Neural progenitor cell (in vitro differentiated cells): Measurements from ENCODE around the gene ARHGAP15. TPM values are rescaled to one million over a fixed set of nuclear protein-coding genes. Genes with fewer than 3 reads are reported as not detected.

Source experiments
- DNase-seq: peaks from one replicate; pipeline ENCODE4 v3.0.0-alpha.2; 2016; ENCODE audit warnings: low spot score
- H2AFZ ChIP-seq: fragments of 200-600 bp; sonication (generic); replicated peaks from 2 replicates; pipeline ENCODE4 v1.6.1; 2016; ENCODE audit warnings: antibody characterized with exemption
- H3F3A ChIP-seq: fragments of 200-600 bp; sonication (generic); 2 replicates; pipeline ENCODE4 v1.6.1; 2016; ENCODE audit warnings: antibody characterized with exemption, low read depth
- H3K27ac ChIP-seq: fragments of 200-600 bp; sonication (generic); 2 replicates; pipeline ENCODE4 v1.5.1; 2016; ENCODE audit warnings: mild to moderate bottlenecking
- H3K27me3 ChIP-seq: fragments of 200-600 bp; sonication (generic); 2 replicates; pipeline ENCODE4 v1.6.1; 2016; ENCODE audit warnings: mild to moderate bottlenecking, moderate library complexity
- H3K36me3 ChIP-seq: fragments of 200-600 bp; sonication (generic); 2 replicates; pipeline ENCODE4 v1.5.1; 2016
- H3K4me1 ChIP-seq: fragments of 200-600 bp; sonication (generic); 2 replicates; pipeline ENCODE4 v1.6.1; 2016; ENCODE audit warnings: mixed run types
- H3K4me2 ChIP-seq: fragments of 200-600 bp; sonication (generic); 2 replicates; pipeline ENCODE4 v1.6.1; 2016
- H3K4me3 ChIP-seq: fragments of 200-600 bp; sonication (generic); 2 replicates; pipeline ENCODE4 v1.5.1; 2016
- H3K79me2 ChIP-seq: fragments of 200-600 bp; sonication (generic); 2 replicates; pipeline ENCODE4 v1.6.1; 2016; ENCODE audit warnings: low read depth
- H3K9ac ChIP-seq: fragments of 200-600 bp; sonication (generic); 2 replicates; pipeline ENCODE4 v1.6.1; 2016
- H3K9me3 ChIP-seq: fragments of 200-600 bp; sonication (generic); 2 replicates; pipeline ENCODE4 v1.5.1; 2016; ENCODE audit warnings: low read depth
- H4K20me1 ChIP-seq: fragments of 200-600 bp; sonication (generic); 2 replicates; pipeline ENCODE4 v1.6.1; 2016; ENCODE audit warnings: low read depth
- H3K27ac Mint-ChIP-seq: 3 replicates; pipeline ENCODE4 v1.8.0; 2021; ENCODE audit warnings: mixed read lengths
- H3K27me3 Mint-ChIP-seq: 2 replicates; pipeline ENCODE4 v1.8.0; 2022; ENCODE audit warnings: low read depth, mild to moderate bottlenecking, inconsistent platforms, moderate library complexity, mixed read lengths; ENCODE audit not compliant: insufficient read depth
- H3K36me3 Mint-ChIP-seq: 3 replicates; pipeline ENCODE4 v1.8.0; 2021; ENCODE audit warnings: mixed read lengths
- H3K4me1 Mint-ChIP-seq: 3 replicates; pipeline ENCODE4 v1.8.0; 2021; ENCODE audit warnings: mixed read lengths
- H3K4me3 Mint-ChIP-seq: 3 replicates; pipeline ENCODE4 v1.8.0; 2021; ENCODE audit warnings: mild to moderate bottlenecking, moderate library complexity, mixed read lengths
- H3K9me3 Mint-ChIP-seq: 3 replicates; pipeline ENCODE4 v1.8.0; 2020; ENCODE audit warnings: mixed read lengths
- EZH2 ChIP-seq: fragments of 200-600 bp; sonication (generic); IDR thresholded peaks from 2 replicates; pipeline ENCODE4 v1.6.1; 2017; ENCODE audit warnings: antibody characterized with exemption, mild to moderate bottlenecking, moderate library complexity
- EZH2phosphoT487 ChIP-seq: fragments of 200-600 bp; sonication (generic); IDR thresholded peaks from 2 replicates; pipeline ENCODE4 v1.6.1; 2017; ENCODE audit warnings: antibody characterized with exemption
- total RNA-seq: library from RNA; depleted of rRNA; stranded (reverse); fragments of >200 nt; gene quantifications from 2 replicates; pipeline ENCODE4 v1.2.3, GENCODE V29; 2015; ENCODE audit warnings: low replicate concordance
- TF ChIP-seq, protein P1 (sequence below): fragments of 200-600 bp; sonication (generic); IDR thresholded peaks from 2 replicates; pipeline ENCODE4 v1.5.1; 2017; ENCODE audit warnings: antibody characterized with exemption, mild to moderate bottlenecking

ARHGAP15 gene
- total RNA-seq, 1 donor from 2014 or later, result 5.9 TPM

DNA sequence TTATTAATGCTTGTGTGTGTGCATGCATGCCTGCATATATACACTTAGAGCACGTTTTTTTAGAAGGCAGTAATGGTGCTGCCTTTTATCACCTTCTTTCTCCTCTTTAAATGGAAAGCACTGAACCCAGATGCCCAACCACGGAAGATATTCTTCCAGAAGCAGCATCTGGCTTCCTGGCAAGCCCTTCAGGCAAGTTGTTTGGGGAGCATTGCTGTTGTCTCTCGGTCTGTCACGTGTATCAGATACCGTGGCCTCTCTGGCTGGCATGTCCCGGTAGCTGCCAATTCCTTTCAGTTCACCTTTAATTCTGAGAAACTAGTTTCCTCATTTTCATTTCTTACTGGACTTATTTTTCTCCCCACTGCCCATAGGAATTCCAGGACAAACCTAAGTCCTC is 587.8 kb downstream of the ARHGAP15 start:
- no peak overlapping the region for H2AFZ ChIP-seq
- H3K27ac ChIP-seq, result no peak overlapping the region
- H3K36me3 ChIP-seq, result no peaks in the 10 kb centered on the region
- DNase-seq, result no peak
- no peaks in the 10 kb centered on the region for H3K27me3 ChIP-seq
- peaks cover 2% of the 10 kb centered on the region for H3K36me3 Mint-ChIP-seq
- no peak overlapping the region for H3K4me2 ChIP-seq
- peaks cover 4% of the 10 kb centered on the region for H3K27me3 Mint-ChIP-seq
- no peak overlapping the region for H3K9ac ChIP-seq
- H3K9me3 ChIP-seq, result no peaks in the 10 kb centered on the region
- TF ChIP-seq EZH2 (no peak), EZH2phosphoT487 (no peak)
- TF ChIP-seq, protein P1, sequence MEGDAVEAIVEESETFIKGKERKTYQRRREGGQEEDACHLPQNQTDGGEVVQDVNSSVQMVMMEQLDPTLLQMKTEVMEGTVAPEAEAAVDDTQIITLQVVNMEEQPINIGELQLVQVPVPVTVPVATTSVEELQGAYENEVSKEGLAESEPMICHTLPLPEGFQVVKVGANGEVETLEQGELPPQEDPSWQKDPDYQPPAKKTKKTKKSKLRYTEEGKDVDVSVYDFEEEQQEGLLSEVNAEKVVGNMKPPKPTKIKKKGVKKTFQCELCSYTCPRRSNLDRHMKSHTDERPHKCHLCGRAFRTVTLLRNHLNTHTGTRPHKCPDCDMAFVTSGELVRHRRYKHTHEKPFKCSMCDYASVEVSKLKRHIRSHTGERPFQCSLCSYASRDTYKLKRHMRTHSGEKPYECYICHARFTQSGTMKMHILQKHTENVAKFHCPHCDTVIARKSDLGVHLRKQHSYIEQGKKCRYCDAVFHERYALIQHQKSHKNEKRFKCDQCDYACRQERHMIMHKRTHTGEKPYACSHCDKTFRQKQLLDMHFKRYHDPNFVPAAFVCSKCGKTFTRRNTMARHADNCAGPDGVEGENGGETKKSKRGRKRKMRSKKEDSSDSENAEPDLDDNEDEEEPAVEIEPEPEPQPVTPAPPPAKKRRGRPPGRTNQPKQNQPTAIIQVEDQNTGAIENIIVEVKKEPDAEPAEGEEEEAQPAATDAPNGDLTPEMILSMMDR, result no peak
- H4K20me1 ChIP-seq, result no peaks in the 10 kb centered on the region
- no peaks in the 10 kb centered on the region for H3K79me2 ChIP-seq
- H3K9me3 Mint-ChIP-seq, result peaks cover 8% of the 10 kb centered on the region
- H3F3A ChIP-seq, result peaks cover 27% of the 10 kb centered on the region
- H3K4me3 ChIP-seq, result no peak overlapping the region
- peaks cover 5% of the 10 kb centered on the region for H3K4me1 Mint-ChIP-seq
- H3K4me1 ChIP-seq, result peaks cover 33% of the 10 kb centered on the region
- H3K4me3 Mint-ChIP-seq, result no peak overlapping the region
- H3K27ac Mint-ChIP-seq, result no peak overlapping the region

DNA sequence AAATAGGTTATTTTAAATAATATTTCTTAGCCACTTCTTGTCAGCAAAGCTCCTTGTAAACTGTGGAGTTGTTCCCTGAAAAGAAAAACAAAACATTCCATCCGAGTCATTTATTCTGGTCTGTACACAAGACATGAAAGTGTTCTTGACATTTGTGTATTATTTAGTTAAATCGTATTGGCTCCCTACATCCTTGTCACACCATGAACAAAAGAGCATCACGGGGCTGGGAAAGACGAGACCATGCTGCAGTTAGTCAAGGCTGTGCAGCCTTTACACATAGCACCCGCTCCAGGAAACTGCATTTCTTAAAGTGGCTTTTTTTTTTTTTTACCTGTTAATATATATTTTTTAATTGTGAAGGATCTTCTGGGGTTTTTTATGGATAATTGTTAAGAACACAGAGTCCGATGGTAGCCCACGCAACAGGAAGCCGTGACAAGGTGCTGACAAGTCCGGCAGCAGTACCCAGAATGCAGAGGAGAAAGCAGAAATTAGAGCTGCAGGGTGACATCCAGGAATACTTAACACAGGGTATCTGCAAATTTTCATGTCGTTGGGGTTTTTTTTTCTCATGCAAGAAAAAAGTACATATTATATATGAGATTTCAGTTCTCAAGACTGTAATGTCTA is 588.4 kb downstream of the ARHGAP15 start:
- TF ChIP-seq, protein P1, result no peak
- TF ChIP-seq EZH2 (no peak), EZH2phosphoT487 (no peak)
- Histone ChIP-seq H3K79me2 (no peaks in the 10 kb centered on the region), H2AFZ (no peak overlapping the region), H3K9ac (no peak overlapping the region), H3K36me3 (no peaks in the 10 kb centered on the region), H3K27ac (no peak overlapping the region), H3K4me3 (no peak overlapping the region), H3K4me2 (no peak overlapping the region), H4K20me1 (no peaks in the 10 kb centered on the region), H3K4me1 (peaks cover 33% of the 10 kb centered on the region), H3K9me3 (no peaks in the 10 kb centered on the region), H3K27me3 (no peaks in the 10 kb centered on the region), H3F3A (peaks cover 27% of the 10 kb centered on the region)
- H3K4me3 Mint-ChIP-seq, result no peak overlapping the region
- peaks cover 5% of the 10 kb centered on the region for H3K4me1 Mint-ChIP-seq
- peaks cover 4% of the 10 kb centered on the region for H3K27me3 Mint-ChIP-seq
- peaks cover 8% of the 10 kb centered on the region for H3K9me3 Mint-ChIP-seq
- DNase-seq, result no peak
- H3K27ac Mint-ChIP-seq, result no peak overlapping the region
- H3K36me3 Mint-ChIP-seq, result peaks cover 2% of the 10 kb centered on the region

DNA sequence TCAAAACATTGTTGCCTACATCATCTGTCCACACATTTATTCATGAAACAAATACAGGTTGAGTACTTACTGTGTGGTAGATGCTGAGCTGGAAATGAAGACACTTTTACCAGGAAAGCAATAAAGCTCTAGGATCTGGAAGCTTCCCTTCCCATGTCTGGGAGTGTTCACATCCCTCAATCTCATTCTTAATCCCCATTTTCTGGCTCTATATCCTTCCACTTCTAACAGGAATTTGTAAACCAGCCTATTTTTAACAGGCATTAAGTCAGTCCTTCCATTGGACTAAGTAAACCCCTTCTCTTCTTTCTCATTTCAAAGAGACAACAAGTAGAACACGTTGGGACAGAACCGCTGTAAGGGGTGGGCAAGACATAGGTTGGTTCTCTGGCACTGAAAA is 589.5 kb downstream of the ARHGAP15 start:
- no peak overlapping the region for H2AFZ ChIP-seq
- H3K79me2 ChIP-seq, result no peaks in the 10 kb centered on the region
- H4K20me1 ChIP-seq, result no peaks in the 10 kb centered on the region
- no peak overlapping the region for H3K4me3 ChIP-seq
- Mint-ChIP-seq H3K4me3 (no peak overlapping the region), H3K9me3 (peaks cover 5% of the 10 kb centered on the region), H3K27me3 (peaks cover 4% of the 10 kb centered on the region), H3K27ac (no peak overlapping the region), H3K4me1 (peaks cover 5% of the 10 kb centered on the region), H3K36me3 (no peaks in the 10 kb centered on the region)
- no peaks in the 10 kb centered on the region for H3K9me3 ChIP-seq
- H3K9ac ChIP-seq, result no peak overlapping the region
- no peak for DNase-seq
- H3K27me3 ChIP-seq, result no peaks in the 10 kb centered on the region
- H3K4me1 ChIP-seq, result peaks cover 33% of the 10 kb centered on the region
- TF ChIP-seq EZH2, result no peak
- TF ChIP-seq EZH2phosphoT487, result no peak
- TF ChIP-seq, protein P1, result no peak
- no peak overlapping the region for H3K4me2 ChIP-seq
- no peak overlapping the region for H3K27ac ChIP-seq
- peaks cover 27% of the 10 kb centered on the region for H3F3A ChIP-seq
- H3K36me3 ChIP-seq, result no peaks in the 10 kb centered on the region
